K562 (cell line): ENCODE results near the gene EGLN1. TPM values are rescaled to one million over a fixed set of nuclear protein-coding genes. Genes with fewer than 3 reads are reported as not detected.

Experiments
- ATAC-seq: fragments of 200-7000 bp; cut with Tn5 transposase; 3 replicates; pipeline ENCODE4 v1.9.1; 2020; ENCODE audit warnings: moderate library complexity
- BruUV-seq: library from RNA; stranded (reverse); fragments of 400-500 nt; replicated peaks from 2 replicates; lab custom pipeline; 2021; lab: Mats Ljungman, UMichigan
- CTCF ChIA-PET: fragments of 300-600 bp; formaldehyde crosslinking; extraction: SDS; loops from one replicate; lab custom pipeline; 2021; ENCODE audit warnings: low intra/inter-chr PET ratio; lab: Yijun Ruan, JAX
- POLR2A ChIA-PET: fragments of 300-600, 350-650 bp; sonication (Branson Sonifier 250); formaldehyde crosslinking; extraction: SDS; loops from one replicate; lab custom pipeline; 2021; ENCODE audit warnings: antibody characterized with exemption, inconsistent platforms; lab: Yijun Ruan, JAX
- DNase-seq, 4 experiments: peaks; one replicate each; pipeline versions ENCODE4 v3.0.0 to v3.0.0-alpha.2; 2011 to 2018; ENCODE audit warnings: low spot score in 3 of 4, mixed read lengths in 3 of 4; ENCODE audit errors: extremely low read depth in 1 of 4
- FAIRE-seq: peaks from 2 replicates; lab custom pipeline; 2011; peaks lifted over from hg19 to GRCh38; lab: Jason Lieb, UNC
- H2AFZ ChIP-seq: 2 replicates; pipeline ENCODE4 v1.6.0; 2011; ENCODE audit warnings: low read depth, low read length, control low read depth, inconsistent platforms
- H3K27ac ChIP-seq: fragments of 200-600 bp; 3 replicates; pipeline ENCODE4 v1.8.0; 2011; ENCODE audit warnings: low read depth, mild to moderate bottlenecking, control low read depth, inconsistent platforms, low read length, moderate library complexity, mixed read lengths; ENCODE audit errors: extremely low read depth
- H3K27me3 ChIP-seq, 2 experiments: fragments of 300-600 bp in 1 of 2; 2 replicates in 1 of 2; 3 replicates in 1 of 2; pipeline versions ENCODE4 v1.6.0 to v1.8.0; 2011; ENCODE audit warnings: inconsistent platforms in 2 of 2, low read length in 2 of 2, mild to moderate bottlenecking in 1 of 2, mixed read lengths in 1 of 2, moderate library complexity in 1 of 2; ENCODE audit not compliant: control insufficient read depth in 2 of 2, insufficient read depth in 2 of 2
- H3K36me3 ChIP-seq: fragments of 300-600 bp; 3 replicates; pipeline ENCODE4 v1.8.0; 2011; ENCODE audit warnings: mild to moderate bottlenecking, low read length, inconsistent platforms; ENCODE audit not compliant: control insufficient read depth, insufficient read depth
- H3K4me1 ChIP-seq, 2 experiments: fragments of 200-600 bp in 1 of 2; replicated peaks in 1 of 2; 2 replicates in 1 of 2; 3 replicates in 1 of 2; pipeline versions ENCODE4 v1.5.1 to v1.8.0; 2011; ENCODE audit warnings: inconsistent platforms in 2 of 2, low read length in 2 of 2, mild to moderate bottlenecking in 1 of 2, mixed read lengths in 1 of 2, moderate library complexity in 1 of 2; ENCODE audit not compliant: control insufficient read depth in 2 of 2, insufficient read depth in 2 of 2
- H3K4me2 ChIP-seq: 2 replicates; pipeline ENCODE4 v1.6.1; 2011; ENCODE audit warnings: low read length, control low read depth, inconsistent platforms, mixed read lengths; ENCODE audit not compliant: insufficient read depth
- H3K4me3 ChIP-seq: fragments of 200-600 bp; sonication (generic), shearing (Covaris generic); 2 replicates; pipeline ENCODE4 v1.5.1; 2016; ENCODE audit warnings: control low read depth, inconsistent platforms
- H3K79me2 ChIP-seq: fragments of 200-600 bp; 3 replicates; pipeline ENCODE4 v1.8.0; 2011; ENCODE audit warnings: low read length, inconsistent platforms; ENCODE audit not compliant: control insufficient read depth, insufficient read depth
- H3K9ac ChIP-seq, 2 experiments: 2 replicates each; pipeline versions ENCODE4 v1.6.0 to v1.6.1; 2011; ENCODE audit warnings: low read depth in 2 of 2, low read length in 2 of 2, control low read depth in 1 of 2, inconsistent platforms in 1 of 2, mild to moderate bottlenecking in 1 of 2, mixed read lengths in 1 of 2; ENCODE audit not compliant: insufficient read depth in 1 of 2
- H3K9me1 ChIP-seq: one replicate; pipeline ENCODE4 v1.6.0; 2011; ENCODE audit warnings: inconsistent platforms, mild to moderate bottlenecking, low read length, moderate library complexity; ENCODE audit not compliant: control insufficient read depth, insufficient read depth
- H3K9me3 ChIP-seq: replicated peaks from 2 replicates; pipeline ENCODE4 v1.5.1; 2011; ENCODE audit warnings: low read depth, low read length, inconsistent platforms; ENCODE audit not compliant: control insufficient read depth, insufficient read depth
- H4K20me1 ChIP-seq: replicated peaks from 2 replicates; pipeline ENCODE4 v1.6.1; 2011; ENCODE audit warnings: low read length, inconsistent platforms, mixed read lengths; ENCODE audit not compliant: control insufficient read depth, insufficient read depth
- AFF1 ChIP-seq, 2 experiments: fragments of 450-650 bp; IDR thresholded peaks; 2 replicates each; pipeline ENCODE4 v1.6.1; 2018; ENCODE audit warnings: mild to moderate bottlenecking in 2 of 2, low read depth in 1 of 2; ENCODE audit not compliant: partially characterized antibody in 2 of 2
- KLF1 ChIP-seq: fragments of 450-650 bp; IDR thresholded peaks from 2 replicates; pipeline ENCODE4 v1.6.1; 2016; ENCODE audit warnings: missing genetic modification characterization, missing compliant biosample characterization
- NCOR1 ChIP-seq: fragments of 450-650 bp; IDR thresholded peaks from 2 replicates; pipeline ENCODE4 v1.6.1; 2016; ENCODE audit warnings: mild to moderate bottlenecking, moderate library complexity
- SIX5 ChIP-seq, 2 experiments: IDR thresholded peaks; 2 replicates each; pipeline ENCODE4 v1.6.1; 2011; ENCODE audit warnings: low read length in 2 of 2, borderline replicate concordance in 1 of 2, low read depth in 1 of 2, mild to moderate bottlenecking in 1 of 2, moderate library complexity in 1 of 2; ENCODE audit not compliant: insufficient read depth in 1 of 2
- ZBTB5 ChIP-seq: fragments of 450-650 bp; IDR thresholded peaks from 2 replicates; pipeline ENCODE4 v1.6.1; 2017; ENCODE audit warnings: antibody characterized with exemption
- ZNF316 ChIP-seq: fragments of 450-650 bp; IDR thresholded peaks from 2 replicates; pipeline ENCODE4 v1.6.1; 2016
- WGBS: fragments of 100-300 bp; shearing (Covaris generic); methylation state at CpG from one replicate; pipeline ENCODE4 v1.1.6; 2016; ENCODE audit warnings: low coverage, mixed read lengths; ENCODE audit not compliant: insufficient coverage; ENCODE audit errors: missing lambda C conversion rate; 5-methylcytosine and 5-hydroxymethylcytosine counted together
- in situ Hi-C: fragments of 300-500 bp; cut with MboI; formaldehyde crosslinking; loops from 4 replicates; pipeline ENCODE4 v1.15.0; 2018; ENCODE audit warnings: inconsistent platforms, mixed read lengths
- intact Hi-C: fragments of 100-400 bp; cut with micrococcal nuclease; formaldehyde crosslinking; loops from 2 replicates; pipeline ENCODE4 v1.14.2; 2022
- polyA plus RNA-seq, 8 experiments: library from polyadenylated mRNA; depleted of rRNA in 4 of 8; stranded (reverse) in 5 of 8; unstranded in 3 of 8; fragments of >200 nt; fragmentation: Nextera tagmentation in 2 of 8; fragmentation: Illumina TruSeq in 1 of 8; extraction: Ambion mirVana in 2 of 8; extraction: Trizol in 1 of 8; gene quantifications; 2 replicates each; pipeline versions ENCODE4 v1.2.1 to v1.2.3, GENCODE V29; 2011 to 2014; ENCODE audit warnings: inconsistent platforms in 1 of 8, missing spikeins in 1 of 8
- total RNA-seq, 7 experiments: library from RNA; depleted of rRNA in 6 of 7; stranded (reverse); fragments of >200 nt in 6 of 7; fragmentation: Illumina TruSeq in 2 of 7; extraction: Trizol in 2 of 7; gene quantifications; 2 replicates each; pipeline versions ENCODE4 v1.2.1 to v1.2.3, GENCODE V29; 2011 to 2021; ENCODE audit warnings: low replicate concordance in 1 of 7

EGLN1 gene
- total and polyA plus RNA-seq, 9 of the 15 experiments (the other 6 are each of a cell fraction or from before 2014, with no cell fraction given), result 5.2 to 54.3 (median 24.6) TPM

- H3K36me3 ChIP-seq, result peaks cover 26% of the 10 kb centered on the region
- no TSS peak for BruUV-seq
- WGBS, result 58% methylated on average over 9 of the region's 10 CpGs
- no peaks in the 10 kb centered on the region for H3K9me3 ChIP-seq
- H3K4me3 ChIP-seq, result no peak overlapping the region
- H3K9ac ChIP-seq, result no peak overlapping the region
- H3K27me3 ChIP-seq, result no peaks in the 10 kb centered on the region
- no peak for FAIRE-seq
- H4K20me1 ChIP-seq, result 0 out of 2 replicates have a peak, but pooled peaks cover 3% of the 10 kb centered on the region
- ChIA-PET CTCF (interaction anchor here (0.5 to 2.6 kb wide), 5 partner anchors 62 to 246 kb away, joined by 3 to 34 read pairs (median 14); no protein-coding TSS in a partner anchor), POLR2A (interaction anchor here (0.6 to 1.4 kb wide), 6 partner anchors 8 to 247 kb away, joined by 3 to 5 read pairs (median 3); no protein-coding TSS in a partner anchor)
- no peak overlapping the region for H2AFZ ChIP-seq
- H3K4me1 ChIP-seq, result peaks cover 0 to 21% of the 10 kb centered on the region in 2 experiments; a peak in 3 of 5 replicates
- no peaks in the 10 kb centered on the region for H3K9me1 ChIP-seq
- TF ChIP-seq AFF1 (IDR thresholded peaks at IDR 0.05; ENCODE audit: low read depth in 1 of 2, partially characterized antibody in 2 of 2) (no peak), ZBTB5 (no peak), ZNF316 (peak; percentile 51; the same call in 1 of the 2 replicates), KLF1 (tag) (no peak), SIX5 (IDR thresholded peaks at IDR 0.05; ENCODE audit: borderline replicate concordance in 1 of 2, insufficient read depth in 1 of 2, low read depth in 1 of 2, low read length in 2 of 2) (no peak), NCOR1 (0 out of 2 replicates have a peak, but pooled peaks have one; percentile 18)
- DNase-seq, result no peak
- H3K4me2 ChIP-seq, result no peak overlapping the region
- H3K79me2 ChIP-seq, result no peaks in the 10 kb centered on the region; the same call in 2 of the 3 replicates
- H3K27ac ChIP-seq, result no peak overlapping the region
- intact Hi-C loops, result loop anchor here (1.0 to 5.0 kb wide), 2 partner anchors 135 to 227 kb away; no protein-coding TSS in a partner anchor
- in situ Hi-C loops, result no loop called here
- ATAC-seq, result no peak
Observed at GRCh38 chr1:231357187-231357772, 64.8 kb downstream of the EGLN1 start.
